ENCODE results near the gene RNF148.

RNF148 gene

GRCh38 chr7:122746948-122747347, 44.2 kb upstream of the RNF148 start:
- H3K27ac ChIP-seq (ENCODE audit: low read depth, low read length, poor library complexity, severe bottlenecking): no peak overlapping the region
- no peak overlapping the region for H3K4me3 ChIP-seq (ENCODE audit: low read depth, low read length, poor library complexity, severe bottlenecking)
- TF ChIP-seq EZH2 (IDR thresholded peaks at IDR 0.05; ENCODE audit: borderline replicate concordance, low read length): no peak
- TF ChIP-seq CTCF (IDR thresholded peaks at IDR 0.05; ENCODE audit: low read length): no peak

GRCh38 chr7:122743211-122743610, 40.5 kb upstream of the RNF148 start:
- Histone ChIP-seq H3K4me2 (ENCODE audit: low read length) (no peak overlapping the region), H3K79me2 (ENCODE audit: insufficient read depth, low read length) (no peaks in the 10 kb centered on the region), H3K4me1 (ENCODE audit: insufficient read depth, low read length, severe bottlenecking) (no peaks in the 10 kb centered on the region), H4K20me1 (ENCODE audit: insufficient read depth, low read length) (no peaks in the 10 kb centered on the region), H3K9ac (ENCODE audit: low read length) (no peak overlapping the region), H3K36me3 (ENCODE audit: insufficient read depth, low read length) (no peaks in the 10 kb centered on the region), H3F3A (ENCODE audit: insufficient read depth, low read length) (no peaks in the 10 kb centered on the region), H3K27me3 (ENCODE audit: insufficient read depth, low read length) (no peaks in the 10 kb centered on the region), H3K9me3 (ENCODE audit: low read length) (no peaks in the 10 kb centered on the region), H3K9me2 (ENCODE audit: low read depth, low read length) (no peaks in the 10 kb centered on the region), H2AFZ (ENCODE audit: low read length) (no peak overlapping the region), H3K27ac (ENCODE audit: low read depth, low read length, poor library complexity, severe bottlenecking) (no peak overlapping the region), H3K4me3 (ENCODE audit: low read depth, low read length, poor library complexity, severe bottlenecking) (no peak overlapping the region)
- TF ChIP-seq EZH2 (IDR thresholded peaks at IDR 0.05; ENCODE audit: borderline replicate concordance, low read length) (no peak), CTCF (IDR thresholded peaks at IDR 0.05; ENCODE audit: low read length) (no peak)

More at GRCh38 chr7:122746948-122747347, 44.2 kb upstream of the RNF148 start:
- Histone ChIP-seq H4K20me1 (ENCODE audit: insufficient read depth, low read length) (no peaks in the 10 kb centered on the region), H3K27me3 (ENCODE audit: insufficient read depth, low read length) (no peaks in the 10 kb centered on the region), H3K4me2 (ENCODE audit: low read length) (no peak overlapping the region), H3K9me3 (ENCODE audit: low read length) (no peaks in the 10 kb centered on the region), H3F3A (ENCODE audit: insufficient read depth, low read length) (no peaks in the 10 kb centered on the region), H3K4me1 (ENCODE audit: insufficient read depth, low read length, severe bottlenecking) (no peaks in the 10 kb centered on the region), H2AFZ (ENCODE audit: low read length) (no peak overlapping the region), H3K36me3 (ENCODE audit: insufficient read depth, low read length) (no peaks in the 10 kb centered on the region), H3K79me2 (ENCODE audit: insufficient read depth, low read length) (no peaks in the 10 kb centered on the region), H3K9ac (ENCODE audit: low read length) (no peak overlapping the region), H3K9me2 (ENCODE audit: low read depth, low read length) (no peaks in the 10 kb centered on the region)

- Histone ChIP-seq H3K4me1 (ENCODE audit: insufficient read depth, low read length, severe bottlenecking) (no peaks in the 10 kb centered on the region), H3K27ac (ENCODE audit: low read depth, low read length, poor library complexity, severe bottlenecking) (no peak overlapping the region)
- TF ChIP-seq EZH2 (IDR thresholded peaks at IDR 0.05; ENCODE audit: borderline replicate concordance, low read length) (no peak), CTCF (IDR thresholded peaks at IDR 0.05; ENCODE audit: low read length) (no peak)
Measured at GRCh38 chr7:122738947-122739346, 36.2 kb upstream of the RNF148 start.

More at GRCh38 chr7:122738947-122739346, 36.2 kb upstream of the RNF148 start:
- Histone ChIP-seq H3K36me3 (ENCODE audit: insufficient read depth, low read length) (no peaks in the 10 kb centered on the region), H3K4me3 (ENCODE audit: low read depth, low read length, poor library complexity, severe bottlenecking) (no peak overlapping the region), H3K9me2 (ENCODE audit: low read depth, low read length) (no peaks in the 10 kb centered on the region), H3K79me2 (ENCODE audit: insufficient read depth, low read length) (no peaks in the 10 kb centered on the region), H3K4me2 (ENCODE audit: low read length) (no peak overlapping the region), H4K20me1 (ENCODE audit: insufficient read depth, low read length) (no peaks in the 10 kb centered on the region), H2AFZ (ENCODE audit: low read length) (no peak overlapping the region), H3K27me3 (ENCODE audit: insufficient read depth, low read length) (no peaks in the 10 kb centered on the region), H3F3A (ENCODE audit: insufficient read depth, low read length) (no peaks in the 10 kb centered on the region), H3K9ac (ENCODE audit: low read length) (no peak overlapping the region), H3K9me3 (ENCODE audit: low read length) (no peaks in the 10 kb centered on the region)
